T-helper 1 cell treated with Interleukin-12 subunit alpha and Interleukin-12 subunit beta and Interleukin-4 antibody, amounts not matched to agents 30 ng/mL and 1 ng/mL, for 36 hours (primary cell): ENCODE data around the gene CADM2. TPM values are rescaled to one million over a fixed set of nuclear protein-coding genes. Genes with fewer than 3 reads are reported as not detected.

Experiments
- intact Hi-C: fragments of 100-400 bp; cut with micrococcal nuclease; formaldehyde crosslinking; loops from one replicate; pipeline ENCODE4 v1.15.1; 2024
- total RNA-seq: library from RNA; stranded (reverse); gene quantifications from 2 replicates; pipeline ENCODE4 v1.2.3, GENCODE V29; 2022

The CADM2 gene
- total RNA-seq, 1 donor from 2014 or later = not detected

- intact Hi-C loops = no loop called here
Measured at GRCh38 chr3:85304360-85304964, 345.7 kb downstream of the CADM2 start.

DNA sequence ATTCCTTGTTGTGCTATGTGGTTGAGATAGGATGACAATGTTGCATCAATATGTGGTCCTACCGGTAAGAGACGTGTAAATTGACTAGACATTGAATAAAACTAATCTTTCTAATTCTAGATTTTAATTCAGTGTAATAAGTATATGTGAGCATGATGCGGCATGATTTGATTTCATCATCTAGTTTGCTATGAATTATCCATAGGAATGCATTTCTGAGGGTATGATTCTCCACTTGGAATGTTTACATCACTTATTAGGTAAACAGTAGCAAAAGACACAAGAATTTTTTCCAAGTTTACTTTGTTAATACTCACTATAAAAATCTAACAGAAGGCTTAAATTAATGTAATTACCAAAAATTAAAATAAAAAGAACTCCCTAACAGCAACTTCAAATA is 353.5 kb downstream of the CADM2 start:
- intact Hi-C loops = no loop called here

DNA sequence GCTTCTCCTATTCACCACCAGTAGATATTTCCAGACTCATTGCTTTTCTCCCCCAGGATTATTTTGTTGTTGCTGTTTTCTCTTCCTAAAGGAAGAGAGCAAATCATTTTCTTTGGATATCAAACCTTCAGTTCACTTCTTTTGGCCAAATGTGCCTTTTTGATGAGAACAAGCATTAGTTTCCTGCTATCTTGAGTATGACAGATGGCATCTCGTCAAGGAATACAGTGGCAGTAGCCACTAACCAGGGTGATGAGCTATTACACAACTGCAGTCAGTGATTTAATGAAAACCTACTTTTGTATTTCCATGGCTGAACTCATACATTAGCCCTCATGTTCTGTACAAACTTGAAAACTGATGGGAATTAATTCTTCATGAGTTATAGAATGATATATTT is 354.6 kb downstream of the CADM2 start:
- intact Hi-C loops = no loop called here

GRCh38 chr3:85316252-85316651 is 357.5 kb downstream of the CADM2 start:
- intact Hi-C loops = no loop called here

DNA sequence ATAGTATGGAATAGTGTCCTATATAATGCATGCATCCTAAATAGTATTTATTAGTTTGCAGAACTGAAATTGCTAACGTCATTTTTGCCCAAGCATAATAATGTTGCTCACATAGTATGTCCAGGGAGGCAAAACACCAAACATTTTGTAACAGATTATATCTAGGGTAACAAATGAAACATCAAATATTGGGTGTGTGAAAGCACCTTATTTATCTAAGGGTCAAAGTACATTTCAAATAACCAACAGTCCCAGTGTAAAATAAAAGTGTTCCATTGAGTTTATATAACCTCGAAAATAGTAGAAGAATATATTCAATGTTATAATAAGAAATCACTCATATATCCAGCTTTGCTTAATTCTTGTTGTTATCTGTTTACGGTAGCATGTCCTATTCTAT is 363.1 kb downstream of the CADM2 start:
- intact Hi-C loops = no loop called here

GRCh38 chr3:85330071-85330470 is 371.3 kb downstream of the CADM2 start:
- intact Hi-C loops = no loop called here

DNA sequence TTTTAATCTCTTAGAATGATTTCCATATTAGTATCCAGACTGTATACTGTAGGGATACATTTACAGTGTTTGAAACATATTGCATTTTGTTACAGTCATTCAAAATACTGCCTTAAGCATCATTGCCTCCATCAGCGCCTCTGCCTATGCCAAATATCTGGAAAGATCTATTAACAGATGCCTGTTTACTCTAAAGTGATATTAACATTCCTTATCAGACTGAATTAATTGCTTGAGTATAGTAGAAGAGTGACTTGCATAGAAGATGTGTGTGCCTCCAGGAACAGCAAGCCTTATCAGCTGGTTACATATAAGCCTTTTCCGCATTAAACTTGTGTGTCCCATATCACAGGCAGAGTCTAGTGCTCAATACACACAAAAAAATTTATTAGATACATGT is 379.1 kb downstream of the CADM2 start:
- intact Hi-C loops = no loop called here

DNA sequence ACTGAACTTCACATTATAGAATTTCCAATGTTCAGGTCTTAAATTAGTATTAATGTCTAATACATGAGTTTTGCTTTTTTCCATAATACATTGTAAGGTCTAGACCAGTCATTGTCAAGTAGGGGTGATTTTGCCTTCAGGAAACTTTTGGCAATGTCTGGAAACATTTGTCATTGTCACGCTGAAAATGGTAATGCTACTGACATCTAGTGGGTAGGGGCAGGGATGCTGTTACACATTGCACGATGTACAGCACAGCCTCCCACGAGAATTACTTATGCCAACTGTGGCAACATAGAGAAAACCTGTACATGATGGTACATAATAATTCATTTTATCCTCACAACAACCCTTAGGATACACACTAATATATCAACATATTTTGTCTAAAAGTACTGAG is 384.1 kb downstream of the CADM2 start:
- intact Hi-C loops = no loop called here

DNA sequence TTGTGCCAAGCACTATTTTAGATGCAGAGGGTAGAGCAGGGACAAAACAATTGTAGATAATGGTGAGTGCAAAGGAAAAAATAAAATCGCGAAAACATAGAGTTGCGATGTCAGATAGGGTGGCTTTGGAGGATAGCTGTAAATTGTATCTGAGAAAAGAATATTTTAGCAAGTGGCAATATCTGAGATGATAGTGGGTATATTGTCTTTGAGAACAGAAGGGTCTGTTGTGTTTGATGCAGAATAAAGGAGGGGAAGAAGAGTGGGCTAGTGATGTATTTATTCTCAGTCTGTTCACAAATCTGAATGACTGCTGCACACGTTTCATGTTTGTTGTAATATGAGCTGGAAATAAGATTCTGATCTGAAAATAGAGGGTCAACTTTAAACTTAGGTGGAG is 396.8 kb downstream of the CADM2 start:
- intact Hi-C loops = no loop called here

GRCh38 chr3:85360742-85361387 is 402.1 kb downstream of the CADM2 start:
- intact Hi-C loops = loop anchor here (1.0 kb wide), 1 partner anchor 813 kb away; no protein-coding TSS in a partner anchor

- intact Hi-C loops = no loop called here
Measured at GRCh38 chr3:85364296-85364909, 405.6 kb downstream of the CADM2 start.

DNA sequence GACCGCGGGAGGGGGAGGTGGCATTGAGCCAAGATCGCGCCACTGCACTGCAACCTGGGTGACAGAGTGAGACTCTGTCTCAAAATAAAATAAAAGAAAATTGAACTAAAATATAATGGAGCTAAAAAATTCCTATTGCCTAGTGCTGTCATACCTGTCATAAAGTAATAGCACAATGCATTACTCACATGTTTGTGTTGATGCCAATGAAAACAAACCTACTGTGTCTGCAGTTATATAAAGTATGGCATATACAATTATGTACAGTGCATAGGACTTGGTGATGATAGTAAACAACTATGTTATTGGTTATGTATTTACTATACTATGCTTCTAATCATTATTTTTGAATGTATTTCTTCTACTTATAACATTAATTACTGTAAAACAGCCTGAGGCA is 411.6 kb downstream of the CADM2 start:
- intact Hi-C loops = no loop called here

DNA sequence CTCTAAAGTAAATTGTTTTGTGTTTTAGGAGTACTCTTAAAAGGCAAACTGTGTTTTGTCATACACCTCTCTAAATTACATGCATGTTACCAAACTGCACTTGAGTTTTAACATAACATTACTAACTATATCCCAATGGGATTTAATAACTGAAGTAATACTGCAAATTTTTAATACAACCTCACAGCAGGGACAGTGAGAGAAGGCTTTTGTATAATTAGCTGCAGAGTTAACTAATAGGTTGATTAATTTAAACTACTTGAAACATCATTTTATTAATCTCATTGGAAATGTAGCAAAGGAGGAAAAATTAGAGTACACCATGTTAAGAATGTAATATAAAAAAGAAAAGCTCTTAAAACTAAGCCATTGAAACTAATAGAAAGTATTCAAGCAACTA is 417.3 kb downstream of the CADM2 start:
- intact Hi-C loops = no loop called here

DNA sequence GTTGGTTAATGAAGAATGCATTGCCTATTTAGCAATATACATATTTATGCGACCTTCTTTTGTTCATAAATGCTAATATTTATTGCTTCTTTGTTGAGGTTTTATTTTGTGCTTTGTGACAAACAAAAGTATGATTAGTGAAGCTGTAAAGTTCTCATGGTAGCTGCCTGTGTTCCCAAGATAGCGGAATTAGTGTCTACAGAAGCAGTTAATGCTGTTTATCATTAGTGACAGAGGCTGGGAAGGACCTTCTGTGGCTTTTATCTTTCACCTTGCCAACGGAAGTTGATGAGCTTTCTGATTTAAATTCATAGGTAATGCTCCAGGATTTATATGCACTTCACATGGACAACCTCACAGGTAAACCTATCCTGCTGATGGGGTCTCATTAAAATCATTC is 418.3 kb downstream of the CADM2 start:
- intact Hi-C loops = no loop called here

DNA sequence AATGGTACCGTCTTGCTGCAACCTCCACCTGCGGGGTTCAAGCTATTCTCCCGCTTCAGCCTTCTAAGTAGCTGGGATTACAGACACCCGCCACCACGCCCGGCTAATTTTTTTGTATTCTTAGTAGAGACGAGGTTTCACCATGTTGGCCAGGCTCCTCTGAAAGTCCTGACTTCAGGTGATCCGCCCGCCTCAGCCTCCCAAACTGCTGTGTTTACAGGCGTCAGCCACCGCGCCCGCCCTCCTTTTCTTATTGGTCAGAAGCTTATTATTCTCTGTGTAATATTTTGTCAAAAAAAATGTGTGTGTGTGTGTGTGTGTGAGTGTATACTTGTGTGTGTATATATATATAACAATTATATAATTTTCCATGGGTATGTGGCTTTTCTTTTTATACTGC is 425.6 kb downstream of the CADM2 start:
- intact Hi-C loops = no loop called here

DNA sequence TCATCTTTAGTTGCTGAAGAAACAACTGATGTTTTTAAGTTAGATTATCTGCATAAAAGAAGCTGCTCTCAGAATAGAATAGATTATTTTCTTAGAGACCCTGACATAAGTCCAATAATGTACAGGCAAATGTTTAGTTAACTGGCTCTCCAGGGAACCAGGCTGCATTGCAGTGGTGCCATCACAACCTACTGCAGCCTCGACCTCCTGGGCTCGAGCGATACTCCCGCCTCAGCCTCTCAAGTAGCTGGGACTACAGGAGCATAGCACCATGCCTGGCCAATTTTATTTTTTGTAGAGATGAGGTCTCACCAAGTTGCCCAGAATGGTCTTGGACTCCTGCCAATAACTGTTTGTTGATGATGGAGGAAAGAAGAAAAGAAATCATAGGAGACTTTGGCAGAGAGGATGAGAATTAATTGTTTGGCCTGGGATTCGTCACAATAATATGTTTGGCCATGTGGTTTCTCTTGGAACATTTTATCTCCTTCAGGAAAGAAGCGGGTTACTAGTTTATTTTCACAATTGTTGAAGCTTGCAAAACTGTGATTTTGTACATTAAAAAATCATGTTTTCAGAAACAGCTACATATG is 429.2 kb downstream of the CADM2 start:
- intact Hi-C loops = no loop called here

- intact Hi-C loops = no loop called here
Measured at GRCh38 chr3:85394424-85394823, 435.6 kb downstream of the CADM2 start.

GRCh38 chr3:85397434-85397833 is 438.6 kb downstream of the CADM2 start:
- intact Hi-C loops = no loop called here

GRCh38 chr3:85426121-85426520 is 467.3 kb downstream of the CADM2 start:
- intact Hi-C loops = no loop called here

- intact Hi-C loops = no loop called here
Measured at GRCh38 chr3:85427467-85427866, 468.7 kb downstream of the CADM2 start.

- intact Hi-C loops = no loop called here
Measured at GRCh38 chr3:85432081-85432480, 473.3 kb downstream of the CADM2 start.

DNA sequence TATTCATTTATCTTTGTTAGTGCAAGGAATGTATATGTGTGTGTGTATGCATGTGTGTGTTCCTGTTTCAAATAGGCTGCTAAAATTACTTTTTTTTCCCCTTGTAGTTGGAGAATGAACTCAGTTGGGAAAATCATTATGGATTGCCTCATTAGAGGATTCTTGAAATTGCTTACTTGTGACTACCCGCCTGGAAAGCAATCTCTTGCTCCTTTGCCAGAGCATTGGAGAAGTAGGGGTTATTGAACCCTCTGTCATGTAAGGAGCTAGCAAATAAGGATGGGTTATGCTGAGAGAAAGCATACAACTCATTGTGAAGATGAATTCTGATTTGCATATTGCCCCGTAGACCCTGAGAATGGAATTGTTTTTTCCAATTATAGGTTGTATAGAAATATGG is 474.5 kb downstream of the CADM2 start:
- intact Hi-C loops = no loop called here
